GM23338 (cell line): ENCODE results near the gene DCHS1.

Experiments
- CREB1 ChIP-seq: fragments of 250-450 bp; sonication (Bioruptor Pico); IDR thresholded peaks from 2 replicates; pipeline ENCODE4 v1.5.0; 2020; ENCODE audit warnings: low read depth, mild to moderate bottlenecking, moderate library complexity
- CTCF ChIP-seq, 2 experiments: fragments of 200-600 bp in 1 of 2; sonication (generic) in 1 of 2; conservative IDR thresholded peaks; 2 replicates each; pipeline versions ENCODE4 v1.5.1 to v1.6.1; 2016 to 2017; ENCODE audit warnings: antibody characterized with exemption in 2 of 2, low read depth in 2 of 2, mild to moderate bottlenecking in 2 of 2, moderate library complexity in 1 of 2
- POLR2AphosphoS5 ChIP-seq: IDR thresholded peaks from 2 replicates; pipeline ENCODE4 v1.6.1; 2016; ENCODE audit warnings: antibody characterized with exemption, low read depth
- REST ChIP-seq: IDR thresholded peaks from one replicate; pipeline ENCODE4 v1.6.1; 2018; ENCODE audit warnings: antibody characterized with exemption; ENCODE audit not compliant: unreplicated experiment
- ZNF331 ChIP-seq: fragments of 250-450 bp; sonication (Bioruptor Pico); IDR thresholded peaks from 2 replicates; pipeline ENCODE4 v1.5.0; 2020; ENCODE audit warnings: low read depth, mild to moderate bottlenecking, moderate library complexity

- TF ChIP-seq POLR2AphosphoS5 (no peak), REST (no peak), CTCF (conservative IDR thresholded peaks at IDR 0.05; ENCODE audit: low read depth in 2 of 2) (no peak), ZNF331 (CRISPR knock-in tag) (no peak), CREB1 (CRISPR knock-in tag) (no peak)
These were observed 8.3 kb upstream of the DCHS1 start for GRCh38 chr11:6663794-6664469.
